ENCODE data around the gene RFX1.
"Not testable (repeated sequence)": the region's sequence is repeated elsewhere in the genome, so short reads cannot be mapped to it uniquely, and the experiment has no call there.

RFX1 gene

GRCh38 chr19:14021474-14021873 is 15.4 kb upstream of the RFX1 start:
- no peak for TF ChIP-seq CTCF (IDR thresholded peaks at IDR 0.05; ENCODE audit: poor library complexity, severe bottlenecking)
- Histone ChIP-seq H3K27ac (ENCODE audit: poor library complexity, severe bottlenecking) (no peak overlapping the region), H3K4me1 (ENCODE audit: insufficient read depth, poor library complexity, severe bottlenecking) (no peaks in the 10 kb centered on the region), H3K4me3 (ENCODE audit: severe bottlenecking) (no peak overlapping the region), H3K9me3 (ENCODE audit: severe bottlenecking) (no peaks in the 10 kb centered on the region), H3K36me3 (ENCODE audit: low read depth) (no peaks in the 10 kb centered on the region), H3K27me3 (ENCODE audit: insufficient read depth, poor library complexity, severe bottlenecking) (no peaks in the 10 kb centered on the region)
- ATAC-seq (ENCODE audit: low read depth) (no peak), DNase-seq (ENCODE audit: low spot score) (no peak)

- DNase-seq (ENCODE audit: low spot score); H3K27me3 ChIP-seq (ENCODE audit: insufficient read depth, poor library complexity, severe bottlenecking); H3K36me3 ChIP-seq (ENCODE audit: low read depth); H3K27ac ChIP-seq (ENCODE audit: poor library complexity, severe bottlenecking); H3K4me3 ChIP-seq (ENCODE audit: severe bottlenecking); H3K4me1 ChIP-seq (ENCODE audit: insufficient read depth, poor library complexity, severe bottlenecking); H3K9me3 ChIP-seq (ENCODE audit: severe bottlenecking); ATAC-seq (ENCODE audit: low read depth): not testable (repeated sequence)
Observed at GRCh38 chr19:14019739-14020138, 13.6 kb upstream of the RFX1 start.

- Histone ChIP-seq H3K4me3 (ENCODE audit: severe bottlenecking) (no peak overlapping the region), H3K36me3 (ENCODE audit: low read depth) (no peaks in the 10 kb centered on the region), H3K27ac (ENCODE audit: poor library complexity, severe bottlenecking) (no peak overlapping the region), H3K27me3 (ENCODE audit: insufficient read depth, poor library complexity, severe bottlenecking) (no peaks in the 10 kb centered on the region), H3K4me1 (ENCODE audit: insufficient read depth, poor library complexity, severe bottlenecking) (no peaks in the 10 kb centered on the region), H3K9me3 (ENCODE audit: severe bottlenecking) (no peaks in the 10 kb centered on the region)
- ATAC-seq (ENCODE audit: low read depth) (no peak), DNase-seq (ENCODE audit: low spot score) (no peak)
- TF ChIP-seq CTCF (IDR thresholded peaks at IDR 0.05; ENCODE audit: poor library complexity, severe bottlenecking), result no peak
Observed at GRCh38 chr19:14019100-14019499, 13.0 kb upstream of the RFX1 start.

- no peaks in the 10 kb centered on the region for H3K36me3 ChIP-seq (ENCODE audit: low read depth)
- ATAC-seq (ENCODE audit: low read depth), result no peak
- no peak for DNase-seq (ENCODE audit: low spot score)
- no peak overlapping the region for H3K27ac ChIP-seq (ENCODE audit: poor library complexity, severe bottlenecking)
- no peaks in the 10 kb centered on the region for H3K27me3 ChIP-seq (ENCODE audit: insufficient read depth, poor library complexity, severe bottlenecking)
- no peaks in the 10 kb centered on the region for H3K9me3 ChIP-seq (ENCODE audit: severe bottlenecking)
- no peaks in the 10 kb centered on the region for H3K4me1 ChIP-seq (ENCODE audit: insufficient read depth, poor library complexity, severe bottlenecking)
- H3K4me3 ChIP-seq (ENCODE audit: severe bottlenecking), result no peak overlapping the region
- no peak for TF ChIP-seq CTCF (IDR thresholded peaks at IDR 0.05; ENCODE audit: poor library complexity, severe bottlenecking)
Observed at GRCh38 chr19:14015524-14016035, 9.5 kb upstream of the RFX1 start.

- H3K27ac ChIP-seq (ENCODE audit: poor library complexity, severe bottlenecking), result no peak overlapping the region
- no peaks in the 10 kb centered on the region for H3K27me3 ChIP-seq (ENCODE audit: insufficient read depth, poor library complexity, severe bottlenecking)
- H3K4me1 ChIP-seq (ENCODE audit: insufficient read depth, poor library complexity, severe bottlenecking), result no peaks in the 10 kb centered on the region
- H3K4me3 ChIP-seq (ENCODE audit: severe bottlenecking), result no peak overlapping the region
- no peak for TF ChIP-seq CTCF (IDR thresholded peaks at IDR 0.05; ENCODE audit: poor library complexity, severe bottlenecking)
- H3K9me3 ChIP-seq (ENCODE audit: severe bottlenecking), result no peaks in the 10 kb centered on the region
- H3K36me3 ChIP-seq (ENCODE audit: low read depth), result no peaks in the 10 kb centered on the region
- no peak for DNase-seq (ENCODE audit: low spot score)
- no peak for ATAC-seq (ENCODE audit: low read depth)
Observed at GRCh38 chr19:14012378-14012915, 6.3 kb upstream of the RFX1 start.

Measured in RWPE2 (cell line).